Uterus (tissue), 2 donors: ENCODE measurements around the gene PPIP5K2.

Experiments used
- CTCF ChIP-seq, 4 experiments: fragments of 200-600 bp in 2 of 4; fragments of 450-650 bp in 2 of 4; sonication (generic) in 2 of 4; IDR thresholded peaks; one replicate each; pipeline ENCODE4 v1.5.1; 2016 to 2019; ENCODE audit warnings: antibody characterized with exemption in 4 of 4, mild to moderate bottlenecking in 2 of 4, moderate library complexity in 1 of 4
- POLR2A ChIP-seq, 2 donors: fragments of 450-650 bp; IDR thresholded peaks; one replicate each; pipeline ENCODE4 v1.6.1; 2016; ENCODE audit warnings: antibody characterized with exemption in 2 of 2, mild to moderate bottlenecking in 1 of 2, moderate library complexity in 1 of 2

GRCh38 chr5:103188436-103188835 lies 68.3 kb downstream of the PPIP5K2 start:
- TF ChIP-seq POLR2A (IDR thresholded peaks at IDR 0.05): no peak
- TF ChIP-seq CTCF (IDR thresholded peaks at IDR 0.05): no peak
